ENCODE results near the gene UGCG. TPM values are rescaled to one million over a fixed set of nuclear protein-coding genes. Genes with fewer than 3 reads are reported as not detected.

Gene UGCG
- total and polyA plus RNA-seq, 2 of the 4 experiments (the other 2 are of a cell fraction), result 84.2 to 104 TPM

GRCh38 chr9:111953444-111953843 lies 56.8 kb downstream of the UGCG start:
- Histone ChIP-seq H3K14ac (replicated peaks; ENCODE audit: low read depth, low read length) (peak overlapping the region; percentile 23; the same call in 1 of the 2 replicates), H2AFZ (replicated peaks; ENCODE audit: low read length, poor library complexity) (no peak overlapping the region), H3K79me1 (ENCODE audit: low read depth in 1 of 2, low read length in 2 of 2) (no peaks in the 10 kb centered on the region; a peak in 1 of 4 replicates), H4K20me1 (ENCODE audit: insufficient read depth, low read length) (no peaks in the 10 kb centered on the region), H3K27ac (ENCODE audit: insufficient read depth, low read length) (no peak overlapping the region), H2BK120ac (ENCODE audit: low read depth, low read length) (peak overlapping the region; percentile 76), H3K9ac (ENCODE audit: low read depth, low read length) (no peak overlapping the region), H2BK5ac (ENCODE audit: low read depth, low read length, poor library complexity, severe bottlenecking) (no peak overlapping the region), H3K4ac (ENCODE audit: low read depth, low read length) (peak overlapping the region; percentile 51), H2BK20ac (ENCODE audit: low read depth, low read length) (peak overlapping the region; percentile 89), H3K18ac (ENCODE audit: low read depth, low read length) (peak overlapping the region; percentile 90), H3K4me2 (ENCODE audit: low read depth, low read length) (no peak overlapping the region), H3K23ac (ENCODE audit: low read depth, low read length) (no peak overlapping the region; the same call in 1 of the 2 replicates), H3K9me3 (ENCODE audit: control insufficient read depth, insufficient read depth, low read length) (no peaks in the 10 kb centered on the region), H2AK9ac (replicated peaks; ENCODE audit: low read depth, low read length, poor library complexity) (no peak overlapping the region), H2AK5ac (ENCODE audit: low read depth, low read length) (peak overlapping the region; percentile 71), H3K4me1 (ENCODE audit: control insufficient read depth, insufficient read depth, low read length) (peaks cover 7% of the 10 kb centered on the region), H4K91ac (ENCODE audit: insufficient read depth, low read depth, low read length) (peak overlapping the region; percentile 62; the same call in 1 of the 2 replicates), H2BK15ac (ENCODE audit: low read depth, low read length) (peak overlapping the region; percentile 69; the same call in 2 of the 3 replicates), H3K36me3 (ENCODE audit: control insufficient read depth, insufficient read depth, low read length) (no peaks in the 10 kb centered on the region), H3K27me3 (ENCODE audit: control insufficient read depth, insufficient read depth, low read length) (no peaks in the 10 kb centered on the region), H4K8ac (ENCODE audit: low read depth in 2 of 2, low read length in 2 of 2) (peak overlapping the region; percentile 4 to 81; a peak in 3 of 4 replicates), H3K4me3 (ENCODE audit: insufficient read depth, low read depth, low read length) (no peak overlapping the region), H3K9me1 (ENCODE audit: insufficient read depth, low read length) (peaks cover 7% of the 10 kb centered on the region), H3K56ac (ENCODE audit: extremely low read depth, insufficient read depth, low read length) (no peak overlapping the region), H4K5ac (ENCODE audit: low read depth, low read length) (peak overlapping the region; percentile 64; the same call in 1 of the 2 replicates)
- dilution Hi-C loops (cut with HindIII; ENCODE audit: low sequenced_read_pairs, unreplicated experiment), result no loop called here
- no CpG with 5 or more reads among the region's 3 CpGs for WGBS, 2 experiments (ENCODE audit: extremely low coverage in 2 of 2, insufficient read length in 1 of 2)
- intact Hi-C loops (cut with micrococcal nuclease), result no loop called here
- no peak for DNase-seq
- CTCF ChIA-PET, result interaction anchor here (0.8 kb wide), 1 partner anchor 10 kb away, joined by 3 read pairs; no protein-coding TSS in a partner anchor
- TF ChIP-seq POLR2A (IDR thresholded peaks at IDR 0.05; ENCODE audit: low read depth, low read length) (no peak), USF2 (IDR thresholded peaks at IDR 0.05; ENCODE audit: low read depth, low read length) (no peak), RCOR1 (IDR thresholded peaks at IDR 0.05; ENCODE audit: insufficient replicate concordance, low read length) (no peak), CEBPB (IDR thresholded peaks at IDR 0.05; ENCODE audit: low read depth, low read length) (peak; percentile 68; the same call in 1 of the 2 replicates)
- POLR2A ChIA-PET (ENCODE audit: unreplicated experiment), result no interaction called here
- in situ Hi-C loops (cut with MboI; ENCODE audit: low sequenced_read_pairs), result no loop called here
- ATAC-seq (ENCODE audit: low read depth), result no peak
- BruUV-seq (replicated peaks), result no TSS peak
